Activated CD4-positive, alpha-beta memory T cell treated with anti-CD3 and anti-CD28 coated beads, Interleukin-2, amount 10 ng/mL, durations not matched to agents 7 days and 5 days (primary cell): Measurements from ENCODE around the gene SYNGAP1. TPM values are rescaled to one million over a fixed set of nuclear protein-coding genes. Genes with fewer than 3 reads are reported as not detected.
A peak's percentile ranks its signal among the peaks of the same experiment; 100 is the strongest.

Source experiments
- CTCF ChIA-PET: fragments of 350-600 bp; sonication (Branson Sonifier 250); formaldehyde crosslinking; loops from one replicate; lab custom pipeline; 2021; ENCODE audit warnings: antibody characterized with exemption, inconsistent platforms; lab: Charles Lee
- POLR2A ChIA-PET: fragments of 350-600 bp; sonication (Branson Sonifier 250); formaldehyde crosslinking; loops from one replicate; lab custom pipeline; 2021; ENCODE audit warnings: antibody characterized with exemption; lab: Charles Lee
- DNase-seq: peaks from one replicate; pipeline ENCODE4 v3.0.0-alpha.2; 2020
- H3K27ac Mint-ChIP-seq: one replicate; pipeline ENCODE4 v1.8.0; 2021; ENCODE audit warnings: mild to moderate bottlenecking, mixed read lengths
- H3K27me3 Mint-ChIP-seq: one replicate; pipeline ENCODE4 v1.8.0; 2021; ENCODE audit warnings: mixed read lengths
- H3K36me3 Mint-ChIP-seq: one replicate; pipeline ENCODE4 v1.8.0; 2021; ENCODE audit warnings: low read depth, mixed read lengths
- H3K4me1 Mint-ChIP-seq: one replicate; pipeline ENCODE4 v1.8.0; 2021; ENCODE audit warnings: mixed read lengths
- H3K4me3 Mint-ChIP-seq: one replicate; pipeline ENCODE4 v1.8.0; 2021; ENCODE audit warnings: mild to moderate bottlenecking, mixed read lengths
- H3K9me3 Mint-ChIP-seq: one replicate; pipeline ENCODE4 v1.8.0; 2021; ENCODE audit warnings: mixed read lengths
- total RNA-seq, 2 experiments: library from RNA; stranded (reverse); gene quantifications; one replicate each; pipeline ENCODE4 v1.2.3, GENCODE V29; 2021

SYNGAP1 gene
- total RNA-seq, 2 experiments from 2014 or later, result 35.3 to 39.7 TPM

DNA sequence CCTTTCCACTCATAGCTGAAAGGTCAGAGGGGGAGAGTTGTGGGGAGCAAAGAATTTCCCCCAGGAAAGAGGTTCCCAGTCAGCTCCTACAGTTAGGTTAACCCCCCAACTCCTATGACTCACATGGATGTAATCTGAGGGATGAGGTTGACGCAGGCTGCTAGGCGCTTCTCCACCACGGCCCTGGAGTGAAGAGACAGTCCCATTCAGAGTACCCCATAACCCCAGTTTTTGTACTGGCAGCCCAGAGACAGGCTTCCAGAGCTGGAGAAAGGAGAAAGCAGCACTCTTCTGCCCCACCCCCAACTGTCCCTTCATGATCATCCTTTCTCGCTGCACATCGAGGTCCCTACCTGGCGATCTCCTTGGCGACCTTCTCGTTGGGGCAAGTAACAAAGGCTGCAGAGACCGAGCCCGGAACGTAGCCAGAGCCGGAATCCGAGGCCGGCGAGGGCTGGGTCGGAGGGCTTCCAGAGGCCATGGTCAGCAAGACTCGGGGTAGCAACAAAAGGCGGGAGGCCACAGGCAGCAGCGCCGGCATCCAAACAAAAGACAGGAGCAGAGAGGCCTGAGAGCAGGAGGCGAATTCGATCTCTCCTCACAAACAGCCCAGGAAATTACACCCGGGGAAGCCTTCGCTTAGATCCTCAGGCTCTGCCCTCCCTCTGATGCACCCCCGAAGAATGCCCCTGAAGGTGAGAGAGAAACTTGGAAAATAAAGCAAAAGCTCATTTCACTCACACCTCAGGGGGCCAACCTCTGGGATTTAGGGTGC is 2.5 kb upstream of the SYNGAP1 start:
- H3K27ac Mint-ChIP-seq, result peak overlapping the region; percentile 98
- peak; percentile 36 for DNase-seq
- H3K36me3 Mint-ChIP-seq, result peaks cover 37% of the 10 kb centered on the region
- ChIA-PET POLR2A (interaction anchor here (0.6 to 4.0 kb wide), 15 partner anchors 8 to 572 kb away, joined by 3 to 32 read pairs (median 6); partner anchors contain the start of genes BAK1, ITPR3, KIFC1 and RPS18), CTCF (interaction anchor here (0.9 to 2.9 kb wide), 3 partner anchors 12 to 131 kb away, joined by 4 to 14 read pairs (median 5); no protein-coding TSS in a partner anchor)
- H3K9me3 Mint-ChIP-seq, result no peaks in the 10 kb centered on the region
- peaks cover 71% of the 10 kb centered on the region for H3K4me1 Mint-ChIP-seq
- peak overlapping the region; percentile 92 for H3K4me3 Mint-ChIP-seq
- H3K27me3 Mint-ChIP-seq, result peaks cover 11% of the 10 kb centered on the region

DNA sequence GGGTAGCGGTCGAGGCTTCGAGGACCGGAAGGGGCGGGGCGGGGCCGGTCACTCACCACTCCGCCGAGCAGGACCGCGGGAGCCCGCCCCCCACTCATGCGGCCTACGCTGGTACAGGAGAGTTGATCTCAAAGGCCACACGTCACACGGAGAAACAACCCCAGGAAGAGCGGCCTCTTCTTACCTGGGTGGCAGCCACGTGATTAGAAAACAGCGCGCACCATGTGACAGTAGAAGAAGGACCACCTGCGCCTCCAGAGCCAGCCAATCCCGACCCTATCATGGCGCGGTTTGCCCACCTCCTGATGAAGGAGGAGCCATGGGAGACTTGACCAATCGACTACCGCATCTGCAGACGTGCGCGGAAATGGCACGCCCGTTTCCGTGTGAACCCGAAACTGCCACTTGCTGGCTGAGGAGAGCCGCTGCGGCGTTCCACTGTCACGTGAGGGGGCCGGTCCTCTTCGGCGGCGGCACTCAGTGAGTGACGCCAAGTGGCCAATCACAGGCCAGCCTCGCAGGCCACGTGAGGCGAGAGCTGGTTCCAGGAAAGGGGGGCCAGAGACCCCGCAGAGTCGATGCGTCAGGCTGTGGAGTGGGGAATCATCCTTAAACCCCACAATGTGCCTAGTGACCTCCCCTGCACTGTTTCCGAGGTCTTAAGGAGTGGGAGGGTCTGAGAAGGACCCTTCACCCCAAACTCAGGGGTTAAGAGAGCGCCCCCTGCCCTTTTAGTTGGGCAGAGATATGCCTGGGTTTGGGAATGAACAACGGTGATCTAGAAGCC is 1.8 kb upstream of the SYNGAP1 start, which contains the start of gene CUTA:
Gene CUTA, minus strand, starts transcription at position 205 of the 787 bp plus-strand sequence. Its CDS starts 107 bp downstream, at position 98.
- Mint-ChIP-seq H3K27ac (peak within 1 kb of the TSS; percentile 98), H3K4me3 (peak within 1 kb of the TSS; percentile 92), H3K36me3 (peaks cover 30% of the 10 kb centered on the region), H3K9me3 (no peaks in the 10 kb centered on the region), H3K4me1 (peaks cover 67% of the 10 kb centered on the region), H3K27me3 (peaks cover 15% of the 10 kb centered on the region)
- ChIA-PET POLR2A (interaction anchor here (0.7 to 4.0 kb wide), 23 partner anchors 9 to 446 kb away, joined by 3 to 32 read pairs (median 4); partner anchors contain the start of genes BAK1, ITPR3, KIFC1 and PFDN6), CTCF (interaction anchor here (0.9 to 2.9 kb wide), 11 partner anchors 9 to 465 kb away, joined by 3 to 14 read pairs (median 4); partner anchors contain the start of genes B3GALT4, HLA-DMA, UQCC2 and ZBTB9)
- DNase-seq, result peak; percentile 99

DNA sequence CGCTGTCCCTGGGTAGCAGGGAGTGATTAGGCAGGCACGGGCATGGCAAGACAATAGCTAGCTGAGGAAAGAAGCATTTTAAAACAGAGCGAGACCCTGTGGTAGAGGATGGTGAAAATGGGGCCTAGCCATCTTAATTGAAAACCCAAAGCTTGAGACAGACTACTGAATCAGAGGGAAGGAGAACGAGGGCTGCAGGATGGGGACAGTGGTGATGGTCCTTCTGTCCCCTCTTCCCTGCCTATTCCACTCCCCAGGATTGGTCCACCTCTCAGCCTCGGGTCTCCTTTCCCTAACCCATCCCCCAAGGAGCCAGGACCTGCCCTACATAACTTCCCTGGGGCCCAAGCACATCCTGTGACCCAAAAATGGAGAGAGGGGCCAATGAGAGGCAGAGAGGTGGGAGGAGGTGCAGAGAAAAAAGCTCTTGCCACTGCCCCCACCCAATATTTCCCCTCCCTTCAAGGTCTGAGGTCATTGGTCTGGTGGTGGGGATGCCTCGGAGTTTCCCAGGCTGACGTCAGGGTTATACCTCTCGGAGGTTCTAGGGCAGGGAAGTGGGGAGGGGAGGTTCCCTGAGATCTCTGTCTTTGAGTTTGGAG is 1.1 kb upstream of the SYNGAP1 start:
- POLR2A ChIA-PET, result interaction anchor here (0.5 to 4.0 kb wide), 22 partner anchors 10 to 447 kb away, joined by 3 to 32 read pairs (median 4); partner anchors contain the start of genes BAK1, KIFC1, PFDN6 and RPS18

DNA sequence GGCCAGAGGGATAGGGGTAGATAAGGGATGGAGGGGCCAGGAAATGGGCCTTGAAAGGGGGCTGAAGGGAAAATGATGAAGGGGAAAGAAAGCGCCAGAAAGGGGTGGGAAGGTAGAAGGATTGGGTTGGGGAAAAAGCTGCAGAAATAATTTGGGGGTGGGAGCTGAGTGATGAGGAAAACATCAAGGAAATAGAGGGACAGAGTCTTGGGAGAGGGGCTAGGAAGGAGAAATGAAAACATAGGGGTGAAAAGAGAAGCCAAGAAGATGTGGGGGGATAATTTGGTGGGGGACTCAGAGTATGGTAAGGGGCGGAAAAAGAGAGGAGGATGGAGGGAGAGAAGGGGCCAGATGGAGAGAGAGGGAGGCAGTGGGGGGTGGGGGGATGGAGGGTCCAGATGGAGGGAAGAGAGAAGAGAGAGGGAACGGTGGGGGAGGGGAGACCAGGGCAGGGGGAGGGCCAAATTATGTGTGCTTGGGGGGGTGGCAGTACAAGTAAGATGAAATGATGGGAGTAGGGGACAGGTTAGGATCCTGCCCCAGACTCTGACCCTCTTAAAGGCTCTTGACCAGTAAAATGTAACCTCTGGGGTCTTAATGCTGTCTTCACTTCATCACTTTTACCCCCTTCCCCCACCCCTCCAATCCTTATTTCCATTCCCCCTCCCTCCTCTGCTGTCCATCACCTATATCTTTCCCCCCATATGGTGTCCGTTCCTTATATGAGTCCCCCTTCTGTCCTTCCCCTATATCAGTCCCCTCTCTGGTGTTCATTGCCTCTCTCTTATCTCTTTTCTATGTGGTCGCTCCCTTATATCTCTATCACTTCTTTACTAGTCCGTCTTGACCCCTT is 852 bp downstream of the SYNGAP1 start:
- CTCF ChIA-PET, result no interaction called here
- DNase-seq, result no peak
- Mint-ChIP-seq H3K36me3 (peaks cover 20% of the 10 kb centered on the region), H3K9me3 (no peaks in the 10 kb centered on the region), H3K27me3 (peaks cover 16% of the 10 kb centered on the region), H3K27ac (no peak overlapping the region), H3K4me1 (peaks cover 66% of the 10 kb centered on the region), H3K4me3 (peak overlapping the region; percentile 42)
- POLR2A ChIA-PET, result no interaction called here

More for the DNA sequence above, 1.1 kb upstream of the SYNGAP1 start:
- DNase-seq, result peak; percentile 66
- CTCF ChIA-PET, result interaction anchor here (0.6 to 2.9 kb wide), 10 partner anchors 8 to 466 kb away, joined by 3 to 14 read pairs (median 4); partner anchors contain the start of genes B3GALT4, HLA-DMA, UQCC2 and ZBTB9
- peaks cover 16% of the 10 kb centered on the region for H3K27me3 Mint-ChIP-seq
- no peaks in the 10 kb centered on the region for H3K9me3 Mint-ChIP-seq
- peaks cover 26% of the 10 kb centered on the region for H3K36me3 Mint-ChIP-seq
- H3K27ac Mint-ChIP-seq, result peak overlapping the region; percentile 98
- H3K4me3 Mint-ChIP-seq, result peak overlapping the region; percentile 92
- H3K4me1 Mint-ChIP-seq, result peaks cover 65% of the 10 kb centered on the region

DNA sequence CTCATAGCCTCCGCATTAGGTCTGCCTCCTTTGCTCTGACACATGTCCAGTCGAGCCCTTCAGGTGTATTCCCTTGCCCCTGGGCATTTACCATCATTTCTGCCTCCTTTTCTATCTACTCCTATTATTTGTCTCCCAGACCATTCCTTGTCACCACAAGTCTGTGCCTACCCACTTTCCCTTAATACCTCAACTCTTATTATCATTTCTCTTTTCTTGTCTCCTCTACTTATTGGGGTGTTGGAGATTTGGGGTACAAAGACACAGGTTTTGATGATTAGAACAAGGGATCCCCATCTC is 1.4 kb downstream of the SYNGAP1 start:
- DNase-seq, result no peak
- Mint-ChIP-seq H3K9me3 (no peaks in the 10 kb centered on the region), H3K36me3 (peaks cover 18% of the 10 kb centered on the region), H3K4me3 (no peak overlapping the region), H3K4me1 (peaks cover 62% of the 10 kb centered on the region), H3K27me3 (peaks cover 16% of the 10 kb centered on the region), H3K27ac (no peak overlapping the region)
- POLR2A ChIA-PET, result no interaction called here
- CTCF ChIA-PET, result no interaction called here

DNA sequence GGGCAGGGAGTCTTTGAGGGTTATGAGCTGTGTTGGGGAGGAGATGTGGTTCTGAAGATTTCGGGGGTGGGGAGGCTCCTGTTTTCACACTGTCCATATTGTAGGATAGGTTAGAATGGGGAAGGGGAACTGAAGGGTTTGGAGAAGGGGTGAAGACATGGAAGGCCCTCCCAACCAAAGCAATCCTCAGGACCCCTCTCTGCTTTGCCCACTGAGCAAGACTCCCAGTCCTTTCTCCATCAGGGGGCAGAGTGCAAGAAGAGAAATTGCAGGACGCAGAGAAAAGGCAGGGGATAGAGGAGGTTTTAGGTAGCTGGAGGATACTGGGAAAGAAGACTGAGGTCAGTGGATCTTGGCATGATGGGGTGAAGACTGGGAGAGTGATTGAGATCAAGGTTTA is 3.9 kb downstream of the SYNGAP1 start:
- ChIA-PET CTCF (interaction anchor here (1.8 kb wide), 1 partner anchor 12 kb away, joined by 4 read pairs; no protein-coding TSS in a partner anchor), POLR2A (interaction anchor here (1.9 kb wide), 1 partner anchor 147 kb away, joined by 6 read pairs; no protein-coding TSS in a partner anchor)
- Mint-ChIP-seq H3K4me1 (peaks cover 67% of the 10 kb centered on the region), H3K4me3 (peak overlapping the region; percentile 98), H3K36me3 (peaks cover 16% of the 10 kb centered on the region), H3K27me3 (peaks cover 16% of the 10 kb centered on the region), H3K27ac (peak overlapping the region; percentile 42), H3K9me3 (no peaks in the 10 kb centered on the region)
- DNase-seq, result no peak

DNA sequence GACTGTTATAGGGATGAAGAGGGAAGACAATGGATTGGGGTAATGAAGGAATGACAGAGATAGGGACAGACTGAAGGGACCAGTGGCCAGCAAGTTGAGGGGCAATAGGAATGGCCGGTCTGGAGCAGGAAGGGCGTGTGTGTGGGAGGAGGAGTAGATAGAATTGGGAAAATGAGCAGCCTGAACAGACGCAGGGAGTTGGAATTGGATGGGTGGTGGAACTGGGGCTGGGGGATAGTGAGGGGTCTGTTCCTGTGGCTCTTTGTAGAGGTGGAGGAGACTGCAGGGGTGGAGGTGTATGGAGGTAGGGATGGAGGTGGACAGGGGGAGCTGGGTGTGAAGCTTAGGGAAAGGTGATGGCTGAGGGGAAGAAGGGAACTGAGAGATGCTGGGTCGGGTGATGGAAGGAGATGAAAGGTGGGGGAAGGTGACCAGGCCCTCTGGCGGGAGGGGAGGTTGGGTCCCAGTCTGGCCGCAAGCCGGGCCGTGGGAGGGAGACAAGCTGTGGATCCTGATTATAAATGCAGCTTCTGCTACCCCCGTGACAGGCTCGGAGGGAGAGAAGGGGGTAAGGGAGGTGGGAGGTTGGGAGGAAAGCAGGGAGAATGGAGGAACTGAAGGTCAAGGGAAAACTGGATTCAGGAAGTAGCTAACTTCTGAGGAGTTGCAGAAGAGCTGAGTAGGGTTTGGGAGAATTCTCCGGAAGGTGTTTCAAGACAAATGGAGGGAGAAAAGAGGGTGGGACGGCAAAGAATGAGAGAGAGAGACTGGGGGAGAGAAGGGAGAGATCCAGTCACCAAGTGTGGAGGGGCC is 5.2 kb downstream of the SYNGAP1 start:
- Mint-ChIP-seq H3K4me1 (peaks cover 69% of the 10 kb centered on the region), H3K9me3 (no peaks in the 10 kb centered on the region), H3K27ac (peak overlapping the region; percentile 93), H3K36me3 (peaks cover 16% of the 10 kb centered on the region), H3K27me3 (peaks cover 16% of the 10 kb centered on the region), H3K4me3 (peak overlapping the region; percentile 98)
- ChIA-PET CTCF (interaction anchor here (0.7 to 2.5 kb wide), 9 partner anchors 9 to 148 kb away, joined by 3 to 11 read pairs (median 3); partner anchors contain the start of genes ZBTB22 and ZBTB9), POLR2A (interaction anchor here (1.0 to 2.7 kb wide), 13 partner anchors 8 to 454 kb away, joined by 3 to 22 read pairs (median 6); partner anchors contain the start of genes B3GALT4, BAK1, KIFC1 and PHF1)
- DNase-seq, result no peak

DNA sequence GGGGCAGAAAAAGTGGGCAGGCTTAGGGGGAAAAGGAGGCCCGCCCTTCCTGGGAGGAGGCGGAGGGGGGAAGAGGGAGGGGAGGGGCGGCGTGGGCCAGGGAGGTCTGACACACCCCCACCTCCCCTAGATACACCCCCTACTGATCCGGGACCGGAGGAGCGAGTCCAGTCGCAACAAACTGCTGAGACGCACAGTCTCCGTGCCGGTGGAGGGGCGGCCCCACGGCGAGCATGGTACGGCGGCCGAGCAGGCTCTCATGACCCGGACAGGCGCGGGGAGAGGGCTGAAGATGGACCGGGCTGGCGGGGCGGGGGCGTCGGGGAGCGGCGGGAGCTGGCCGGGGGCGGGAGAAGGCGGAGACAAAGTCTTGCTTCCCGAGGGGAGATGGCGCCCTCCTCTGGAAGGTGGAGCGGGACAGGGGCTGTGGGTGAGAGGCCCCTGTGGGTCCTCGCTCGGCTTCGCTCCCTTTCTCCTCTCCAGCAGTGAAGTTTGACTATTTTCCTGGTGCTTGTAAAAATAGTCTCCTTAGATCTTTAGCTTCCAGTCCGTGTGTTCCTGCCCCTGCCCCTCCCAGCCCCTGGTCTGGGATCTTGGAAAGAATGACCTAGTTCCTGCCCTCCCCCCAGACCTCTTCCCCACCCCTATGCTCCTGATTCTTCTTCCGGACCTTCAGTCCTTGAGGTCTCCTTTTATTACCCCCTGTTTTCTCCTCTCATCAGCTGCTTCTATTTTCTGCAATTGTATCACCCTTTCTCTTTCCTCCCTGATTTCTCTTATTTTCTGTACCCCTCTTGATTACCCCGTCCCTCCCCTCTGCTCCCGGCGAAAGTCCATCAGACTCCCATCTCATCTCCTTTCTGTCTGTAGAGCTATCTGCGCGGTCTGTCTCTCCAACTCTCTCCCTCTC is 6.1 kb downstream of the SYNGAP1 start:
- H3K36me3 Mint-ChIP-seq, result peaks cover 16% of the 10 kb centered on the region
- peak; percentile 85 for DNase-seq
- peak overlapping the region; percentile 93 for H3K27ac Mint-ChIP-seq
- CTCF ChIA-PET, result interaction anchor here (0.6 to 2.5 kb wide), 11 partner anchors 8 to 989 kb away, joined by 3 to 11 read pairs (median 3); partner anchors contain the start of genes CUTA, ZBTB22 and ZBTB9
- peaks cover 15% of the 10 kb centered on the region for H3K27me3 Mint-ChIP-seq
- peak overlapping the region; percentile 98 for H3K4me3 Mint-ChIP-seq
- no peaks in the 10 kb centered on the region for H3K9me3 Mint-ChIP-seq
- POLR2A ChIA-PET, result interaction anchor here (0.7 to 2.7 kb wide), 17 partner anchors 9 to 581 kb away, joined by 3 to 22 read pairs (median 5); partner anchors contain the start of genes B3GALT4, BAK1, KIFC1 and PHF1
- peaks cover 75% of the 10 kb centered on the region for H3K4me1 Mint-ChIP-seq

DNA sequence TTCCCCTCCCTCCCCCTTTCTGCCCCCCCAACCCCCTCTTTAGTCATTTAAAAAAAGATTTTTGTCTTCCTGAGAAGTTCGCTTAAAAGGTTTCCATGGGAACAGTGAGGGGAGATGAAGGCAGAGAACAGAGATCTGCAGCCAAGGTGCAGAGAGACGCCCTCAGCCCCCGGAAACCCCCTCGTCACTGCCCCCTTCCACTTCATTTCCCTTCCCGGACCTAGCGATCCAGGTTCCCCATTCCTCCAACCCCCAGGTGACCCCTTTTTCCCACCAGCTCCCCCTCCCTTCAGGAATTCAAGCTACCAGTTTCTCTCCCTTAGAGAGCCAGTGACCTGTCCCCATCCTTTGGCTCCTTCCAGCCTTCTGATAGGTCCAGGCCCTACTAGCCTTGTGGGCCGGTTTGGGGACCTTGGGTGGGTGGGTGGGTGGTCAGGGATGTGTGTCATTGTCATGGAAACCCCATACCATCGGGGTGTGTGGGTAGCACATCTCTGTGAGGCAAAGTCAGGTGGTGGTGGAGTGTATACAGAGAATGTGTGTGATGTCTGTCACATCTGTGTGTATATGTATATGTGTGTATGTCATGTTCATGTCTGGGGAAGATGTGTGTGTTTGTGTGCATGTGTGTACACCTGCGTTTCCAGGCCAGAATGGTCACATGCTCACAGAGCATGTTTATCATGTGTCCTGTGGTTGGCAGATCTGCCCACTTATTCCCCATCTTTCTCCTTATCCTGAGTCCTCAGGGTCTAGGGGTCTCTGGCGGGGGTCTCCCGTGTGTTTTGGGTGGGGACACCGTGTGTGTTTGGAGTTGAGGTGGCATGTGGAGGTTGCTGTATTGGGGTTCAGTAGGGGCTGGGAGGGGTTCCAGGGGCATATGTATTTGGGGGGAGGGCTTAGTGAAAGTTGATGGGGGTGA is 7.0 kb downstream of the SYNGAP1 start:
- H3K4me1 Mint-ChIP-seq, result peaks cover 73% of the 10 kb centered on the region
- H3K4me3 Mint-ChIP-seq, result peak overlapping the region; percentile 98
- DNase-seq, result no peak
- CTCF ChIA-PET, result interaction anchor here (0.6 to 2.5 kb wide), 6 partner anchors 9 to 988 kb away, joined by 3 to 11 read pairs (median 4); partner anchors contain the start of gene CUTA
- POLR2A ChIA-PET, result interaction anchor here (0.8 to 2.7 kb wide), 11 partner anchors 10 to 455 kb away, joined by 3 to 22 read pairs (median 5); partner anchors contain the start of genes B3GALT4, BAK1, PHF1 and ZBTB22
- no peaks in the 10 kb centered on the region for H3K9me3 Mint-ChIP-seq
- peaks cover 16% of the 10 kb centered on the region for H3K36me3 Mint-ChIP-seq
- H3K27me3 Mint-ChIP-seq, result peaks cover 6% of the 10 kb centered on the region
- H3K27ac Mint-ChIP-seq, result peak overlapping the region; percentile 93
